K562 (cell line): ENCODE measurements around the gene IGDCC3. TPM values are rescaled to one million over a fixed set of nuclear protein-coding genes. Genes with fewer than 3 reads are reported as not detected.

Experiments used
- ATAC-seq: fragments of 200-7000 bp; cut with Tn5 transposase; 3 replicates; pipeline ENCODE4 v1.9.1; 2020; ENCODE audit warnings: moderate library complexity
- BruUV-seq: library from RNA; stranded (reverse); fragments of 400-500 nt; replicated peaks from 2 replicates; lab custom pipeline; 2021; lab: Mats Ljungman, UMichigan
- CTCF ChIA-PET: fragments of 300-600 bp; formaldehyde crosslinking; extraction: SDS; loops from one replicate; lab custom pipeline; 2021; ENCODE audit warnings: low intra/inter-chr PET ratio; lab: Yijun Ruan, JAX
- POLR2A ChIA-PET: fragments of 300-600, 350-650 bp; sonication (Branson Sonifier 250); formaldehyde crosslinking; extraction: SDS; loops from one replicate; lab custom pipeline; 2021; ENCODE audit warnings: antibody characterized with exemption, inconsistent platforms; lab: Yijun Ruan, JAX
- DNase-seq, 4 experiments: peaks; one replicate each; pipeline versions ENCODE4 v3.0.0 to v3.0.0-alpha.2; 2011 to 2018; ENCODE audit warnings: low spot score in 3 of 4, mixed read lengths in 3 of 4; ENCODE audit errors: extremely low read depth in 1 of 4
- FAIRE-seq: peaks from 2 replicates; lab custom pipeline; 2011; peaks lifted over from hg19 to GRCh38; lab: Jason Lieb, UNC
- H2AFZ ChIP-seq: 2 replicates; pipeline ENCODE4 v1.6.0; 2011; ENCODE audit warnings: low read depth, low read length, control low read depth, inconsistent platforms
- H3K27ac ChIP-seq: fragments of 200-600 bp; 3 replicates; pipeline ENCODE4 v1.8.0; 2011; ENCODE audit warnings: low read depth, mild to moderate bottlenecking, control low read depth, inconsistent platforms, low read length, moderate library complexity, mixed read lengths; ENCODE audit errors: extremely low read depth
- H3K27me3 ChIP-seq, 2 experiments: fragments of 300-600 bp in 1 of 2; 2 replicates in 1 of 2; 3 replicates in 1 of 2; pipeline versions ENCODE4 v1.6.0 to v1.8.0; 2011; ENCODE audit warnings: inconsistent platforms in 2 of 2, low read length in 2 of 2, mild to moderate bottlenecking in 1 of 2, mixed read lengths in 1 of 2, moderate library complexity in 1 of 2; ENCODE audit not compliant: control insufficient read depth in 2 of 2, insufficient read depth in 2 of 2
- H3K36me3 ChIP-seq: fragments of 300-600 bp; 3 replicates; pipeline ENCODE4 v1.8.0; 2011; ENCODE audit warnings: mild to moderate bottlenecking, low read length, inconsistent platforms; ENCODE audit not compliant: control insufficient read depth, insufficient read depth
- H3K4me1 ChIP-seq, 2 experiments: fragments of 200-600 bp in 1 of 2; replicated peaks in 1 of 2; 2 replicates in 1 of 2; 3 replicates in 1 of 2; pipeline versions ENCODE4 v1.5.1 to v1.8.0; 2011; ENCODE audit warnings: inconsistent platforms in 2 of 2, low read length in 2 of 2, mild to moderate bottlenecking in 1 of 2, mixed read lengths in 1 of 2, moderate library complexity in 1 of 2; ENCODE audit not compliant: control insufficient read depth in 2 of 2, insufficient read depth in 2 of 2
- H3K4me2 ChIP-seq: 2 replicates; pipeline ENCODE4 v1.6.1; 2011; ENCODE audit warnings: low read length, control low read depth, inconsistent platforms, mixed read lengths; ENCODE audit not compliant: insufficient read depth
- H3K4me3 ChIP-seq: fragments of 200-600 bp; sonication (generic), shearing (Covaris generic); 2 replicates; pipeline ENCODE4 v1.5.1; 2016; ENCODE audit warnings: control low read depth, inconsistent platforms
- H3K79me2 ChIP-seq: fragments of 200-600 bp; 3 replicates; pipeline ENCODE4 v1.8.0; 2011; ENCODE audit warnings: low read length, inconsistent platforms; ENCODE audit not compliant: control insufficient read depth, insufficient read depth
- H3K9ac ChIP-seq, 2 experiments: 2 replicates each; pipeline versions ENCODE4 v1.6.0 to v1.6.1; 2011; ENCODE audit warnings: low read depth in 2 of 2, low read length in 2 of 2, control low read depth in 1 of 2, inconsistent platforms in 1 of 2, mild to moderate bottlenecking in 1 of 2, mixed read lengths in 1 of 2; ENCODE audit not compliant: insufficient read depth in 1 of 2
- H3K9me1 ChIP-seq: one replicate; pipeline ENCODE4 v1.6.0; 2011; ENCODE audit warnings: inconsistent platforms, mild to moderate bottlenecking, low read length, moderate library complexity; ENCODE audit not compliant: control insufficient read depth, insufficient read depth
- H3K9me3 ChIP-seq: replicated peaks from 2 replicates; pipeline ENCODE4 v1.5.1; 2011; ENCODE audit warnings: low read depth, low read length, inconsistent platforms; ENCODE audit not compliant: control insufficient read depth, insufficient read depth
- H4K20me1 ChIP-seq: replicated peaks from 2 replicates; pipeline ENCODE4 v1.6.1; 2011; ENCODE audit warnings: low read length, inconsistent platforms, mixed read lengths; ENCODE audit not compliant: control insufficient read depth, insufficient read depth
- GATA2 ChIP-seq: sonication (generic); formaldehyde crosslinking; IDR thresholded peaks from 2 replicates; pipeline ENCODE4 v1.4.0; 2020; ENCODE audit warnings: mild to moderate bottlenecking, missing genetic modification reagents
- TCF3 ChIP-seq: sonication (generic); formaldehyde crosslinking; IDR thresholded peaks from 2 replicates; pipeline ENCODE4 v1.4.0; 2020; ENCODE audit warnings: mild to moderate bottlenecking, missing genetic modification reagents
- TEAD1 ChIP-seq, 2 experiments: fragments of 450-650 bp in 1 of 2; sonication (generic) in 1 of 2; formaldehyde crosslinking; IDR thresholded peaks; 2 replicates each; pipeline versions ENCODE4 v1.4.0 to v1.8.0; 2020 to 2022; ENCODE audit warnings: mild to moderate bottlenecking in 2 of 2, missing genetic modification reagents in 1 of 2
- TEAD4 ChIP-seq, 2 experiments: sonication (generic) in 1 of 2; formaldehyde crosslinking in 1 of 2; IDR thresholded peaks; 2 replicates each; pipeline versions ENCODE4 v1.6.1 to v1.8.0; 2012 to 2022; ENCODE audit warnings: borderline replicate concordance in 1 of 2, inconsistent platforms in 1 of 2, low read length in 1 of 2, mild to moderate bottlenecking in 1 of 2, missing genetic modification reagents in 1 of 2
- ZNF444 ChIP-seq: fragments of 250-450 bp; sonication (Bioruptor Pico); IDR thresholded peaks from 2 replicates; pipeline ENCODE4 v1.4.0; 2020; ENCODE audit warnings: mild to moderate bottlenecking, moderate library complexity
- WGBS: fragments of 100-300 bp; shearing (Covaris generic); methylation state at CpG from one replicate; pipeline ENCODE4 v1.1.6; 2016; ENCODE audit warnings: low coverage, mixed read lengths; ENCODE audit not compliant: insufficient coverage; ENCODE audit errors: missing lambda C conversion rate; 5-methylcytosine and 5-hydroxymethylcytosine counted together
- in situ Hi-C: fragments of 300-500 bp; cut with MboI; formaldehyde crosslinking; loops from 4 replicates; pipeline ENCODE4 v1.15.0; 2018; ENCODE audit warnings: inconsistent platforms, mixed read lengths
- intact Hi-C: fragments of 100-400 bp; cut with micrococcal nuclease; formaldehyde crosslinking; loops from 2 replicates; pipeline ENCODE4 v1.14.2; 2022
- polyA plus RNA-seq, 8 experiments: library from polyadenylated mRNA; depleted of rRNA in 4 of 8; stranded (reverse) in 5 of 8; unstranded in 3 of 8; fragments of >200 nt; fragmentation: Nextera tagmentation in 2 of 8; fragmentation: Illumina TruSeq in 1 of 8; extraction: Ambion mirVana in 2 of 8; extraction: Trizol in 1 of 8; gene quantifications; 2 replicates each; pipeline versions ENCODE4 v1.2.1 to v1.2.3, GENCODE V29; 2011 to 2014; ENCODE audit warnings: inconsistent platforms in 1 of 8, missing spikeins in 1 of 8
- total RNA-seq, 7 experiments: library from RNA; depleted of rRNA in 6 of 7; stranded (reverse); fragments of >200 nt in 6 of 7; fragmentation: Illumina TruSeq in 2 of 7; extraction: Trizol in 2 of 7; gene quantifications; 2 replicates each; pipeline versions ENCODE4 v1.2.1 to v1.2.3, GENCODE V29; 2011 to 2021; ENCODE audit warnings: low replicate concordance in 1 of 7
- TF ChIP-seq, protein P1 (sequence below): fragments of 200-800 bp; sonication (Bioruptor generic); IDR thresholded peaks from 2 replicates; pipeline ENCODE4 v1.6.1; 2017; ENCODE audit warnings: missing genetic modification characterization, missing compliant biosample characterization

Gene IGDCC3
- total and polyA plus RNA-seq, 9 of the 15 experiments (the other 6 are each of a cell fraction or from before 2014, with no cell fraction given), result not detected

- DNase-seq, result no peak
- H3K4me2 ChIP-seq, result no peak overlapping the region
- intact Hi-C loops, result no loop called here
Observed at GRCh38 chr15:65365229-65365628, 12.6 kb downstream of the IGDCC3 start.

More at GRCh38 chr15:65365229-65365628, 12.6 kb downstream of the IGDCC3 start:
- TF ChIP-seq ZNF444 (CRISPR knock-in tag) (no peak), TCF3 (CRISPR knock-in tag) (peak; percentile 25; the same call in 1 of the 2 replicates), TEAD4 (IDR thresholded peaks at IDR 0.05; ENCODE audit: low read length) (0 out of 2 replicates have a peak, but pooled peaks have one; percentile 21), TEAD4 (CRISPR knock-in tag; IDR thresholded peaks at IDR 0.05; ENCODE audit: borderline replicate concordance) (no peak), GATA2 (CRISPR knock-in tag) (peak; percentile 62), TEAD1 (CRISPR knock-in tag; IDR thresholded peaks at IDR 0.05) (peak; percentile 17 to 30; a peak in 2 of 4 replicates)
- TF ChIP-seq, protein P1, sequence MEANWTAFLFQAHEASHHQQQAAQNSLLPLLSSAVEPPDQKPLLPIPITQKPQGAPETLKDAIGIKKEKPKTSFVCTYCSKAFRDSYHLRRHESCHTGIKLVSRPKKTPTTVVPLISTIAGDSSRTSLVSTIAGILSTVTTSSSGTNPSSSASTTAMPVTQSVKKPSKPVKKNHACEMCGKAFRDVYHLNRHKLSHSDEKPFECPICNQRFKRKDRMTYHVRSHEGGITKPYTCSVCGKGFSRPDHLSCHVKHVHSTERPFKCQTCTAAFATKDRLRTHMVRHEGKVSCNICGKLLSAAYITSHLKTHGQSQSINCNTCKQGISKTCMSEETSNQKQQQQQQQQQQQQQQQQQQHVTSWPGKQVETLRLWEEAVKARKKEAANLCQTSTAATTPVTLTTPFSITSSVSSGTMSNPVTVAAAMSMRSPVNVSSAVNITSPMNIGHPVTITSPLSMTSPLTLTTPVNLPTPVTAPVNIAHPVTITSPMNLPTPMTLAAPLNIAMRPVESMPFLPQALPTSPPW (CRISPR knock-in tag), result peak; percentile 18; the same call in 1 of the 2 replicates
- Histone ChIP-seq H3K9me3 (no peaks in the 10 kb centered on the region), H2AFZ (no peak overlapping the region), H3K79me2 (no peaks in the 10 kb centered on the region), H3K4me1 (peaks cover 0 to 5% of the 10 kb centered on the region in 2 experiments; a peak in 2 of 5 replicates), H3K36me3 (no peaks in the 10 kb centered on the region), H3K27ac (no peak overlapping the region), H3K9me1 (peaks cover 5% of the 10 kb centered on the region), H3K9ac (no peak overlapping the region), H3K4me3 (no peak overlapping the region), H4K20me1 (no peaks in the 10 kb centered on the region; the same call in 1 of the 2 replicates), H3K27me3 (peaks cover 12 to 35% of the 10 kb centered on the region in 2 experiments; a peak in 4 of 5 replicates)
- no TSS peak for BruUV-seq
- CTCF ChIA-PET, result no interaction called here
- WGBS, result 3% methylated on average over 2 of the region's 2 CpGs
- ATAC-seq (peak; percentile 66), FAIRE-seq (no peak)
- in situ Hi-C loops, result no loop called here
- POLR2A ChIA-PET, result interaction anchor here (0.8 kb wide), 1 partner anchor 60 kb away, joined by 4 read pairs; no protein-coding TSS in a partner anchor
